GM13977 (cell line): ENCODE measurements around the gene CCDC88C.

Source experiments
- DNase-seq: peaks from one replicate; pipeline ENCODE4 v3.0.0; 2012; ENCODE audit warnings: low spot score
- in situ Hi-C: fragments of 300-500 bp; cut with MboI; formaldehyde crosslinking; loops from one replicate; pipeline ENCODE4 v1.12.0; 2022; ENCODE audit warnings: low sequenced_read_pairs, low pct_unique_long_range_greater_than_20kb, mixed read lengths, inconsistent platforms; ENCODE audit not compliant: unreplicated experiment
- TF ChIP-seq, protein P1 (sequence below): IDR thresholded peaks from 2 replicates; pipeline ENCODE4 v1.5.1; 2012; ENCODE audit warnings: mild to moderate bottlenecking, control low read depth; ENCODE audit not compliant: insufficient read depth; ENCODE audit errors: extremely low read depth, missing control alignments

CCDC88C gene

DNA sequence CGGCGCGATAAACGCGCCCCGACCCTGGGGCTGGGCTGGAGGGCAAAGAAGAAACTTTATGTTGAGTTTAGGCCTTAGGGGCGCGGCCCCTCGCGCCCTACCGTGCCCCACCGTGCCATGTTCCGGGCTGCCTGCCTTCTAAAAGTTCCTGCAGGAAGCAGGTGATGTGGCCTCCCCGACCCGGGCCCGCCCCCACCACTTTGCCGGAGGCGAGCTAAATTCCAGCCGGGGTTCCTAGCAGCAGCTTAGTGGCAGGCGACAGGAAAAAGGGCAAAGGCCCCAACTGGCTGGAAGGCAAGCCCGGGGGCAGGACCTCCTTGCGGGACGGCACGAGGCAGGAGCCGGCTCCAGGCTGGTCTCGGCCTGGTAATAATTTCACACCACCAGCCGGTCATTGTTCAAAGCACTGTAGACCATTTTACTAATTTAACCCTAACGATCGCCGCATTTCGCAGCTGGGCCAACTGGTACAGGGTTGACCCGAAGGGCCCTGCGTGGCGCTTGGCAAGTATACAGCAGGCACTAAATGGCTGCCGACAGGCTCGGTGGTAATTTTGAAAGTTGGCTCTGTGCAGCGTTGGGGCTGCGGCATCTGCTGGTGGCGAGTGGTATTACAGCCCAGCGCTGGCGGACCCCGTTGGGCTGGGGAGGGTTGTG, 895 bp upstream of the CCDC88C start:
- TF ChIP-seq, protein P1, sequence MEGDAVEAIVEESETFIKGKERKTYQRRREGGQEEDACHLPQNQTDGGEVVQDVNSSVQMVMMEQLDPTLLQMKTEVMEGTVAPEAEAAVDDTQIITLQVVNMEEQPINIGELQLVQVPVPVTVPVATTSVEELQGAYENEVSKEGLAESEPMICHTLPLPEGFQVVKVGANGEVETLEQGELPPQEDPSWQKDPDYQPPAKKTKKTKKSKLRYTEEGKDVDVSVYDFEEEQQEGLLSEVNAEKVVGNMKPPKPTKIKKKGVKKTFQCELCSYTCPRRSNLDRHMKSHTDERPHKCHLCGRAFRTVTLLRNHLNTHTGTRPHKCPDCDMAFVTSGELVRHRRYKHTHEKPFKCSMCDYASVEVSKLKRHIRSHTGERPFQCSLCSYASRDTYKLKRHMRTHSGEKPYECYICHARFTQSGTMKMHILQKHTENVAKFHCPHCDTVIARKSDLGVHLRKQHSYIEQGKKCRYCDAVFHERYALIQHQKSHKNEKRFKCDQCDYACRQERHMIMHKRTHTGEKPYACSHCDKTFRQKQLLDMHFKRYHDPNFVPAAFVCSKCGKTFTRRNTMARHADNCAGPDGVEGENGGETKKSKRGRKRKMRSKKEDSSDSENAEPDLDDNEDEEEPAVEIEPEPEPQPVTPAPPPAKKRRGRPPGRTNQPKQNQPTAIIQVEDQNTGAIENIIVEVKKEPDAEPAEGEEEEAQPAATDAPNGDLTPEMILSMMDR: peak; percentile 98
- in situ Hi-C loops: no loop called here
- peak; percentile 53 for DNase-seq

DNA sequence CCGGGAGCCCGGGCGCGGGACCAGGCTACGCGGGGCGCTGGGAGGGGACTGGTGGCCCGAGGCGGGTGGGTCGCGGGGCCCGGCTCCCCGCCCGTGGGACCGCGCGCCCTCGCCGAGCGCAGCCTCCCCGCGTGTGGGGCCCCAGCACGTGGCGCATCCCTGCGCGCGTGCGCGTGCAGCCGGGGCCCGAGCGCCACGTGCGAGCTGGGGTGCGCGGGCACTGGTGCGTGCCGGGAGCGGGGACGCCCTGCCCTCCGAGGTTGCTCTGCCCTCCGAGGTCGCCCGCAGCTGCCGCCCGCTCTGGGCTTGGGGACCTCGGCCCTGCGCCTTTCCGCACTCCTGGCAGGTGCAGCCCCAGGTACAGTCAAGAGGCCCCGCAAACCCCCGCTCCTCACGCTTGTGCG, 365 bp upstream of the CCDC88C start:
- TF ChIP-seq, protein P1: peak; percentile 38
- DNase-seq: no peak
- in situ Hi-C loops: no loop called here

DNA sequence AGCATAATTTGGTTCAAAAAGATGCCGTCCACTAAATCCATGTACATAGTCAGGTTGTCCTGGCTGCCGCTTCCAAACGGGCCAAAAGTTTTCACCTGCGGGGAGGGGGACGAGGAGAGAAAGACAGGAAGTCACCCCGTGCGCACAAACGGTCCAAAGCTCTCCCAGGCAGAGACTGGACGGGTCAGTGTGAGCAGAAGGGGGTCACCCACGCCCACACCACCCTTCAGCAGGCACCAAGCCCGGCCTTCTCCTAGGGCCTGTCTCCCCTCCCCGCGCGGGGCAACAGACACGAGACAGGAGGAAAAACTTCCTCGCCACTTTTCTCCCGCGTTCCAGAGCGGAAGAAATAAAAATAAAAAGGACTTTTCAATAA, 888 bp downstream of the CCDC88C start:
- TF ChIP-seq, protein P1: no peak
- in situ Hi-C loops: no loop called here
- DNase-seq: no peak

DNA sequence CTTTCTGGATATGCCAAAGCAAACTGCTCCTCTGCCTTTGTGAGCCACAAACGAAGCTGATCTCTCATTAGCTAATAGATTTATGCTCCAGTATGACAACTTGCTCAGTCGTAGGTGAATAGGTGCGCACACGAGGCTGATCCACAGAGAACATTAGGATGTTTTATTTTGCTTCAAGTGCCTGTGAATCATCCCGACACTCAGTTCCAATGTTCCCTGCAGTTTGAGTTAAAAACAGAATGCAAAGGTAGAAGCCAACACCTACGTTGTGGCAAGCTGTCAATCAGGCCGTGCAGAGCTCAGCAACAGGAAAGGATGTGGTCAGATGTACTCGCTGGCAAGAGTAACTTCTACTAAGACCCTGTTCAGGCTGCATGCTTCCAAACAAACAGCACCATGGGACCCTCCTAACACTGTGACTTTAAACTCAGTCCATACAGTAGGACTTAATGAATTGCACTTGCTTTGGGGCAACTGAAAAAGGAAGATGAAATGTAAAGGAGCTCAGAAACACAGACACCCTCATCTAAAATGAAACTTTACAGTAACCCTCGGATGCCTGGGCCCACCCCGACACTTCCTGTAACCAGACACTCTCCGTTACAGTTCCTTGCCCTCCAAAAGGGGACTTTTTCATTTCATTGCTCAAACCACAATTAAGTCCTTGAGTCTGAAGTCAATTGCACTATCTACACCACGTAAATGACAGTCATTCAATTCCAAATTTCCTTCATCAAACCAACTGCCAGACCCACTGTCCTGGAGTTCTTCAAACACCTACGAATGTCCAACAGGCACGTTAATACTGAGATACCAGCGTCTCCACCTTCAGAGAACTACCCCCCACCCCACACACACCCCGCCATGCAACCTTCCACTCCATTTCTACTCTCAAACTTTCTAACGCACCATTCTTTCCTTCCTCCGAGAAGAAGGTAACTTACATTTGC, 1.6 kb downstream of the CCDC88C start:
- DNase-seq: peak; percentile 85
- TF ChIP-seq, protein P1: no peak
- in situ Hi-C loops: no loop called here

DNA sequence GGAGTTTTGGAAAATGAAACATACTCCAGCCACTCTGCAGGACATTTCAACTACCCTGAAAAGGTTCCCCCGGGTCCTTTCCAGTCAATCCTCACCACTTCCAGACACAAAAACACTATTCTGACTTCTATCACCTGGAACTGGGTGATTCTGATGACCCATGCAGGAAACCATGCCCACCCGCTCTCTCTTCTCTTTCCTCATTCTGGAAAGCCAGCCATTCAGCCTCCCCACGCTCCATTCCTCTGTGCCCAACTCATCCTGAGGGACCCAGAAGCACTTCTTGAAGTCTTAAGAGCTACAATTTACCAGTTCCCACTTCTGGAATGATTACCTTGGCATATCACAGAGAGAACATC, 3.2 kb downstream of the CCDC88C start:
- in situ Hi-C loops: no loop called here
- no peak for DNase-seq

More for the DNA sequence above, 3.2 kb downstream of the CCDC88C start:
- TF ChIP-seq, protein P1: no peak
